ENCODE data around the gene DUSP1. TPM values are rescaled to one million over a fixed set of nuclear protein-coding genes. Genes with fewer than 3 reads are reported as not detected.

DUSP1 gene
- total RNA-seq, 1 donor from 2014 or later: 21.2 TPM

DNA sequence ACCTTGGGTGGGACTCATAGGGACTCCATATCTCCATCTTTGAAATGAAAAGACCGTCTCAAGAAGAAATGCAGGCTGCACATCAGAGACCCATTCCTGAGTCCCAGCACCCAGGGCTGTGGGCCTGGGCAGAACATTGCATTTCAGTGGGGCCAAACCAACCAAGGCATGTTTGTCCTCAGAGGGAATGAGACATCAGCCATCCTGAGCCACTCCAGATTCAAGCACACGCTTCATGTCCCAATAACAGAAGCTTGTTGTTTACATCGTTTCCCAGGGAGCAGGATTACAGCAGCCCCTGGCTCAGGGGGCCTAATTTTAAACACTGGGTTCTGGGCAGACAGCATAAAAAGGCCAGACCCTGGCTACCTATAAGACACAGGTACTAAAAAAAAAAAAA lies 24.3 kb downstream of the DUSP1 start:
- no peaks in the 10 kb centered on the region for H3K36me3 Mint-ChIP-seq (ENCODE audit: low read depth)
- H3K27me3 Mint-ChIP-seq: no peaks in the 10 kb centered on the region
- ATAC-seq (ENCODE audit: low read depth): no peak
- H3K4me1 Mint-ChIP-seq: peaks cover 39% of the 10 kb centered on the region
- no peak overlapping the region for H3K4me3 Mint-ChIP-seq
- intact Hi-C loops (cut with micrococcal nuclease): no loop called here
- TF ChIP-seq CTCF (IDR thresholded peaks at IDR 0.05): no peak
- DNase-seq: no peak
- H3K9me3 Mint-ChIP-seq: peaks cover 4% of the 10 kb centered on the region
- ChIA-PET POLR2A (no interaction called here), CTCF (no interaction called here)
- H3K27ac Mint-ChIP-seq: no peak overlapping the region

GRCh38 chr5:172745838-172746237 lies 25.2 kb downstream of the DUSP1 start:
- ChIA-PET POLR2A (no interaction called here), CTCF (no interaction called here)
- ATAC-seq (ENCODE audit: low read depth): no peak
- H3K4me1 Mint-ChIP-seq: peaks cover 39% of the 10 kb centered on the region
- no peaks in the 10 kb centered on the region for H3K36me3 Mint-ChIP-seq (ENCODE audit: low read depth)
- no peak overlapping the region for H3K4me3 Mint-ChIP-seq
- intact Hi-C loops (cut with micrococcal nuclease): no loop called here
- no peak for DNase-seq
- H3K27me3 Mint-ChIP-seq: no peaks in the 10 kb centered on the region
- no peak overlapping the region for H3K27ac Mint-ChIP-seq
- H3K9me3 Mint-ChIP-seq: peaks cover 6% of the 10 kb centered on the region
- TF ChIP-seq CTCF (IDR thresholded peaks at IDR 0.05): no peak

- no peak overlapping the region for H3K27ac Mint-ChIP-seq
- H3K27me3 Mint-ChIP-seq: no peaks in the 10 kb centered on the region
- no peak overlapping the region for H3K4me3 Mint-ChIP-seq
Observed at GRCh38 chr5:172745406-172745805, 25.6 kb downstream of the DUSP1 start.

DNA sequence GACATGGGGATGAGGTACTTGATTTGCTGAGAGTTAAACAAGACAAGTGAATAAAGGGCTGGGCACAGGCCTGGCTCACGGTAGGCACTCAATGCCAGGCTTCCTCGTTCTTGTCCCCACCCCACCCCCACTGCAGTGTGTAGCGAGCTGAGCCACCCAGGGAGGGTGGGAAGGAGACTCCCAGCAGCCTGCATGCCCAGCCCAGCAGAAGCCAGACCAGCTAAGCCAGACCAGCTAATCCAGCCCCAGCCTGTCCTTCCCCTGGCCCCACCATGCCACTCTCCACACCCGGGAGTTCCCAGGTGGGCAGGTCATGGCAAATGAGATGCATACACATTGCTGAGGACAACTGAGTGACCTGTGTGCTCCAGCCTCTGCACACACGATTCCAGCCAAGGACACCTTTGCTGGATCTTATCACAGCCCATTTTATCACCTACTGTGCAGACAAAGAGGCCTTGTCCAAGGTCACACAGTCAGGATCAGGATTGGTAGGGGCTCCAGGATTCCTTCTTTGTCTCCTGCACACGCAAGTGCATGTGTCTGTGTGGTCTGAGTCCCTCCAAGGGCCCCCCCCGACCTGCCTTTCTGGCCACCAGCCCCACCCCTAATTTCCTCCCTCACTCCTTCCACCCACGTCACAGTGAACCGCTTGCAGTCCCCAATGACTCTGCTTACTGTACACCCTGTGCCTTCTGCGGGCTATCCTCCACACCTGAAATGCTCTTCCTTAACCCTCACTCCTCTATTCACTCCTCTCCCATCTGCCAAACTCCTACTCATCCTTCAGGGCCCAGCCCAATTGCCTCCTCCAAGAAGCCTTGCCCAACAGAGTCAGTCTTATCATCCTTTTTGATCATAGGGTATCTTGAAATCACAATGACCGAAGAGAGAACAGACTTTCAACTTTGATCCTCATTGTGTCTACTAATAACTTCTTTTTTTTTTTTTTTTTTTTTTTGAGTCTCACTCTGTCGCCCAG lies 26.6 kb downstream of the DUSP1 start:
- Mint-ChIP-seq H3K4me1 (peaks cover 33% of the 10 kb centered on the region), H3K27ac (no peak overlapping the region), H3K36me3 (ENCODE audit: low read depth) (no peaks in the 10 kb centered on the region), H3K27me3 (no peaks in the 10 kb centered on the region), H3K4me3 (no peak overlapping the region), H3K9me3 (peaks cover 6% of the 10 kb centered on the region)
- ATAC-seq (ENCODE audit: low read depth): peak; percentile 56
- no peak for DNase-seq
- intact Hi-C loops (cut with micrococcal nuclease): no loop called here
- ChIA-PET POLR2A (no interaction called here), CTCF (no interaction called here)
- TF ChIP-seq CTCF (IDR thresholded peaks at IDR 0.05): no peak

More at GRCh38 chr5:172745406-172745805, 25.6 kb downstream of the DUSP1 start:
- DNase-seq (no peak), ATAC-seq (ENCODE audit: low read depth) (no peak)
- H3K4me1 Mint-ChIP-seq: peaks cover 36% of the 10 kb centered on the region
- ChIA-PET CTCF (no interaction called here), POLR2A (no interaction called here)
- TF ChIP-seq CTCF (IDR thresholded peaks at IDR 0.05): no peak
- H3K36me3 Mint-ChIP-seq (ENCODE audit: low read depth): no peaks in the 10 kb centered on the region
- intact Hi-C loops (cut with micrococcal nuclease): no loop called here
- H3K9me3 Mint-ChIP-seq: peaks cover 6% of the 10 kb centered on the region

- H3K36me3 Mint-ChIP-seq (ENCODE audit: low read depth): no peaks in the 10 kb centered on the region
- CTCF ChIA-PET: no interaction called here
Observed at GRCh38 chr5:172743112-172743959, 27.7 kb downstream of the DUSP1 start.

More at GRCh38 chr5:172743112-172743959, 27.7 kb downstream of the DUSP1 start:
- TF ChIP-seq CTCF (IDR thresholded peaks at IDR 0.05): no peak
- peak overlapping the region; percentile 7 for H3K4me3 Mint-ChIP-seq
- ATAC-seq (ENCODE audit: low read depth) (no peak), DNase-seq (no peak)
- H3K27me3 Mint-ChIP-seq: no peaks in the 10 kb centered on the region
- POLR2A ChIA-PET: no interaction called here
- peaks cover 33% of the 10 kb centered on the region for H3K4me1 Mint-ChIP-seq
- no peak overlapping the region for H3K27ac Mint-ChIP-seq
- intact Hi-C loops (cut with micrococcal nuclease): no loop called here
- peaks cover 6% of the 10 kb centered on the region for H3K9me3 Mint-ChIP-seq

Data from activated B cell treated with CpG ODN at 0.5 μM for 24 hours (primary cell).